Activated effector memory CD4-positive, alpha-beta T cell treated with anti-CD3 and anti-CD28 coated beads, Interleukin-2, amount 50 U/mL, for 16 hours (primary cell): ENCODE measurements around the gene ALDH5A1.

Source experiments
- DNase-seq: peaks from one replicate; pipeline ENCODE4 v3.0.0-alpha.2; 2020

Gene ALDH5A1

GRCh38 chr6:24534329-24534728 is 39.6 kb downstream of the ALDH5A1 start:
- no peak for DNase-seq

- no peak for DNase-seq
Measured at GRCh38 chr6:24535210-24535609, 40.4 kb downstream of the ALDH5A1 start.

DNA sequence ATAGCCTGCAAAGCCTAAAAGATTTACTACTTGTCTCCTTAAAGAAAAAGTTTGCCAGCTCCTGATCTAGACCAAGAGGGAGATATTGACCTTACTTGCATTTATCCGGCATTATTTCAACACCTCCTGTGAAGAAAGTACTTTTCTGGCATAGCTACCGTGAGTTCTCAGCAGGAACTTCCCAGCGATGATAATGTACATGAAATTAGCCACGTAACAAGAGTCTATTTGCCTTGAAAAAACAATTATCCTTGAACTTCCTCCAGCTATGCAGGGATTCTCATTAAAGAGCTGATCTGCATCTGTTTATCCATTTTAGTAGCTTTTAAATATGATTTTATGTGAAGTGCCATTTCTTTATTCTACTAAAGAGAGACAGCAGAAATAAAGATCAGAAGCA is 41.7 kb downstream of the ALDH5A1 start:
- DNase-seq = no peak

DNA sequence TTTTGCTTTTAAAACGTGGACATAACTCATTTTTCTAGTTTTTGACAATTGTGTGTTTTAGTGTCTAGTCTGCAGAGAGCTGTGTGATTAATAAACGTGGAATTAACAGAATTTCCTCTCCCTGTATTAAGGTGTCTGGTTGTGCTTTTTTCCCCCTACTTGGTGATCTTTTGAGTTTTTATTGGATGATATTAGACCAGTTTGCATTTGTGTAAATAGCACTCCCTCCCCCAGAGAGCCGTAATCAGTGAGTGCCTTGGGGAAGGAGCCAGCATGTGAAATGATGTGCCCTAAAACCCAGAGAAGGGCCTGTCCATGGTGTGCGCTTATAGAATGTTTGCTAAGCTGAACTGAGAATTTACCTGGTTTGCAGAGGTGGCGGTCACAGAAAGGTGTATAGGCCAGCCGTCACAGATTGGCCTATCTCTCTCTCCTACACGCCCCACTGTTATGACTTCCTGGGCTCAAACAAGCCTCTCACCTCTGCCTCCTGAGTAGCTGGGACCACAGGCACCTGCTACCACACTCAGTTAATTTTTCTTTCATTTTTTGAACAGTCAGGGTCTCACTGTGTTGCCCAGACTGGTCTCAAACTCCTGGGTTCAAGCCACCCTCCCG is 42.4 kb downstream of the ALDH5A1 start:
- DNase-seq = no peak

GRCh38 chr6:24537771-24538385 is 43.1 kb downstream of the ALDH5A1 start:
- DNase-seq = no peak

- DNase-seq = no peak
Measured at GRCh38 chr6:24539416-24539815, 44.6 kb downstream of the ALDH5A1 start.

DNA sequence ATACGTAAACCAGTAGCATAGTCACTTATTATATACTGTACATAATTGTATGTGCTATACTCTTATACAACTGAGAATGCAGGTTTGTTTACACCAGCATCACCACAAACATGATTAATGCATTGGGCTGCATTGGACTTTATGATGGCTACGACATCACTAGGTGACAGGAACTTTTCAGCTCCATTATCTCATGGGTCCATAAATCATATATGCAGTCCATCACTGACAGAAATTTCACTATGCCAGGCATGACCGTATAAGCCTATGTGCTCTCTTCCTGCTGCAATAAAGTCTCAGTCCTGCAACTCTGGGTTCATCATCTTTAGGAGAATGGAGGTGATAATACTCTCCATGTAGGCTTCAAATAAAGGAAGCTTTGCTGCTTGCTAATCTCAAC is 45.4 kb downstream of the ALDH5A1 start:
- DNase-seq = no peak

DNA sequence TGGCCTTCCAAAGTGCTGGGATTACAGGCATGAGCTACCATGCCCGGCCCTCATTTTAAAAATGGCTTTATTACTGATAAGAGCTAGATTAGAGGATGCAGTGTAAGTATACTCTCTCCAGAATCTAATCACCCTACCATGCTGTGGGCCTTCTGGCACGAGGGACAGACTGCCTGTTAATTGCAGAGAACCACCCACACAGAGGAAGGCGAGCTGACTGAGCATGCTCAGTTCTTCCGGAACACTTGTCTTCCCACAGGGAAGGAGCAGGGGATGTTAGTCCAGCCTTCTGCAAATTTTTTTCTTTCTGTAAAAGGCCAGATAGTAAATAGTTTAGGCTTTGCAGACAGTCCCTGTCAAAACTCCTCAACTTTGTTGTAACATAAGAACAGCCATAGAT is 48.9 kb downstream of the ALDH5A1 start:
- DNase-seq = no peak

DNA sequence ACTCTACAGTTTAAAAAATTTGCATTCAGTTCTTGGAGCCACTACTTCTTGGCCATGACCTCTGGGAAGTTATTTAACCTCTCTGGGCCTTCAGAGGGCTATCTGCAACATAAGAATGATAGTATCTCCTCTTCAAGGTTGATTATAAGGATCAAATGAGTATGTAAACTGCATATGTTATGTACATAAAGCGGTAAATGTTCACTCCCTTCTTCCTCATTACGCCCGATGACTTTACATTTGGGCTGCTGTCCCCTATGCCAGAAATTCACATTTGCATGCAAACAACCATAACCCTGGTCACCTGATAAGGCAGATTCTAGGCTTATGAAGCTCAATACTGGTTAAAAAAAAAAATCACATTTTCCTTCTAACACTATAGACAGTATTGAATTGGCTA is 50.4 kb downstream of the ALDH5A1 start:
- DNase-seq = no peak

DNA sequence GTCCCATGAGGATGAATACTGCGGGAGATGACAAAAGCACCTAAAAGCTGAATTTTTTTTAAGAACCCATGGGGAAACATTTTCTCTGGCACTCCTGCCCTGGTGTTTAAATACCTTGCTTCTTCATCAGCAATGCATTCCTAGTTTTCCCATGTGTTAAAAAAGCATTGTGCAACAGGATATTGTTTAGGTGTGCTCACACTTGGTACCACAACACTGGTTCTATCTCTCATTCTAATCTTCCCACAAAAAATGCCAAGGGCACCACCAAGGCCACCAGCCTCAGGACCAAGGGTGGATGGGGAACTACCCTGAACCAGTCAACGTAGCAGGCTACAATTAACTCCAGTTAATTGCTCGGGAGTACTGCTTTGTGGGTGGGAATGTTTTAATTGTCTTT is 50.9 kb downstream of the ALDH5A1 start:
- DNase-seq = no peak

DNA sequence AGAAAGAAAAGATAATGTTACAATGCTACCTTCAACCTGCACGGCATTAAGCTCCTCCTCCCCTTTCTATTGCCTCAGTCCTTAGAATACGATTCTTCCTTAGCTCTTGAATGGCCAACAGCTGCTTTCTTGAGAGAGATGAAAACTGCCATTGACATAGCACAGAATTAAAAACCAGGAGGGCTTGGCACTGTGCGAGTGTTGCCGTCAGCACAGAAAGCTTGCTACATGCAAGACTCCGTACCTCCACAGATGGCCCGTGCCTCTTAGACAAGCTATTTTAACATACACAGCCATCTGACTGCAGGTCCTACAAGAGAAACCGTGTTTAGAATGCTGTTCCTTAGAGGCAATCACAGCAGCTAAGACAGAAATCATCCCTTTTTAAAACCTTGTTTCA is 51.7 kb downstream of the ALDH5A1 start:
- no peak for DNase-seq

DNA sequence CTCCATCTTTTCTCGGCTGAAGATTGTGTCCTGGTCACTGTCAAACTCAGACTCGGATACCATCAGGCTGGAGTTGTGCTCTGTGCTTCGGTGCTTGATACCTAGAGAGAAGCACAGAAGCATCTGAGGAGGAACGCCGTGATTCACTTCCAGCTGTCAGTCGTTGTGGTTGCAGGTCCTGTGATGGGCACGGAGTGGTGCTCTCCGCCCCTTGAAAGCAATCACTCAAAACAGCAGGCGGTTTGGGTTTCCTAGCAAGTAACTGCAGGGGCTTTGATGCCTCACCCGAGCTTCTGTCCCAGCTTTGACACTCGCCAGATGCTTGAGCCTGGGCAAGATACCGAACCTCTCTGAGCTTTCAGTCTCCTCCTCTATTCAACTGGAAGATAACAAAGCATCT is 52.5 kb downstream of the ALDH5A1 start:
- DNase-seq = no peak

DNA sequence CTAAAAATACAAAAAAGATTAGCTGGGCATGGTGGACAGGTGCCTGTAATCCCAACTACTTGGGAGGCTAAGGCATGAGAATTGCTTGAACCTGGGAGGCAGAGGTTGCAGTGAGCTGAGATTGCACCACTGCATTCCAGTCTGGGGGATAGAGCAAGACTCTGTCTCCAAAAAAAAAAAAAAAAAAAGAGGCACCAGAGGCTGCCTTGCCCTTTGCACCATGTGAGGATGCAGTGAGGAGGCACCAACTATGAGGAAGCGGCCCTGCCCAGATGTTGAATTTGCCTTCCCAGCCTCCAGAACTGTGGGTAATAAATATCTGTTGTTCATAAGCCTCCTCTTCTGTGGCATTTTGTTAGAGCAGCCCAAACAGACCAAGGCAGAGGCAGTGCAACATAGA is 54.4 kb downstream of the ALDH5A1 start:
- DNase-seq = no peak

DNA sequence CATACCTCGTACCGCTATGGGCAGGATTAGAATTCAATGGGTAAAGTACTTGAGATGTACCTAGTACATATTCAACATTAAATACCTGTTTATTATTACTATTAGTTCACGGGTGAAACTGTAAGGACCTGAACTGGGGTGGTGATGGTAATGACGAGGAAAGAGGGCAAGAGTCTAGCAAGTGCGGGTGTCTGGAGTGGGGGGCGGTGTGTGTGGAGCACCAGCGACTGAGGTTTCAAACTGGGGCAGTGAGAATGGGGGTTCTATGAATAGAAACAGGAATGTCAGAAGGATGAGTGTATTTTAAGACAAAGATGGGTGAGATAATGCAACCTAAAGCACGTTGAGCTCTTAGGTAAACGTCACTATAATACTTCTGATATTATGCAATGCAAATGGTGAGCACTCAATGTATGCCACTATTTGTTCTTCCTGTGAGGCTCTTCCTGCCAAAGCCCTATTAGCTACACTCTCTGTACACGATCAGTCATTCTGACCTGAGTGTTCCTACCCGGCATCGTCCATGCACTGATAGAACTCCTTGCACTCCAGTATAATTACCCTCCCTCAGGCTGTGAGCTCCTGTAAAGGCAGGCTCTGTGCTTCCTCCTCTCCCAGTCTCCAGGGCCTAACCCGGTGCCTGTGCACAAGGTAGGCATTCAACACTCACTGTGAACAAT is 55.0 kb downstream of the ALDH5A1 start:
- DNase-seq = no peak

GRCh38 chr6:24551139-24551538 is 56.4 kb downstream of the ALDH5A1 start:
- DNase-seq = no peak

DNA sequence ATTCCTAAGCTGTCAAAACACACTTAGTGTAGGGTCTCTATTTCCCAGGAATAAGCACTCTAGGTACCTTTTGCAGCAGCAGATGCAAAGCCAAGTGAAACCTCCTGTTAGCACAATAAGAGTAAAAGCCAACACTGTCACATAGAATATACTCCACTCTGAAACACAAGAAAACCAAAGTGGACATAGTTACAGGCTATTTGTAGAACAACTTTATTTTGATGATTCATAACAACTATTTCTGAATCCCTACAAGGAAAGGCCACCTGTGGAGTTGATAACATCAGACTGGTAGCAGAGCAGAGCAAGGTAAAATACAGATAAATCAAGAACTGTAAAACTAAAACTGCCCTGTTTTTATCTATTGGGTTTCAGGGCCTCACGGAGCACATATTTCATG is 59.7 kb downstream of the ALDH5A1 start:
- no peak for DNase-seq

- no peak for DNase-seq
Measured at GRCh38 chr6:24558516-24558915, 63.7 kb downstream of the ALDH5A1 start.

GRCh38 chr6:24564081-24564480 is 69.3 kb downstream of the ALDH5A1 start:
- no peak for DNase-seq

GRCh38 chr6:24565196-24565595 is 70.4 kb downstream of the ALDH5A1 start:
- DNase-seq = no peak

GRCh38 chr6:24566020-24566767 is 71.4 kb downstream of the ALDH5A1 start:
- DNase-seq = no peak

- DNase-seq = no peak
Measured at GRCh38 chr6:24568683-24569082, 73.9 kb downstream of the ALDH5A1 start.

- no peak for DNase-seq
Measured at GRCh38 chr6:24569811-24570210, 75.0 kb downstream of the ALDH5A1 start.

DNA sequence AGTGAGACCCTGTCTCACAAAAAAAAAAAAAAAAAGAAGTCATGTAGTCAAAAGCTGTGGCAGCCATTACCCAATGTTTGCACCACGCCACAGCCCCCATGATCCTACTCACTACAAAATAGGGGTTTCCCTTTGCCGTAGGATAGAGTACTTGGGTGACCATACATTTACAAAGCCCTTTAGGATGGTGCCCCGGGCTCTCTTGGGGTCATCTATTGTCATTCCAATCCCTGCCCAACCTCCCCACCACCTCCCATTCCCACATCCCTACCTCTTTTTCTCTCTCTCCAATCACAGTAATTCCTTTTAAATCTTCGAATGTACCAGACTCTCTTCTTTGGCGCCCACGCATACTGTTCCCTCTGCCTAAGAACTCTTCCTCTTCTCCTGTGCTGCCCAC is 76.6 kb downstream of the ALDH5A1 start:
- no peak for DNase-seq

DNA sequence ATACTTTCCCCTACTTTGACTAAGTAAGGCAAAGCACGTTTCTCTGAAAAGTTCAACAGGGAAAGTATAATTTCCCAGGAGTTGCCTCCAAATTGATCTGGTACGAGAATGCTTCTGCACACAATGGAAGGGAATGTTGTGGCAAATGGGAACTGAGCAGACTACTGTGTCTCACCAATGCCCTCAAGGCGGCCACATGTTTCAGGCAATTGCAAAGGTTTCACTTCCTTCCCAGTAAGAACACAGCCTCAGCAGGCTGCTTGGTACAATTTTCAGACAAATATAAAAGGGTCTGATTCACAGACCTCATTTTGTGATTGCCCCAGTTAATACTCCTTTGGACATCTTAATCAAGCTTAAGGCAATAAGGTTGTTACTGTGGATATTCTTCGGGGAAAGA is 80.0 kb downstream of the ALDH5A1 start:
- DNase-seq = no peak
